GOT3 (cell line): ENCODE results near the gene CTDSPL.
"Not testable (repeated sequence)": the region's sequence is repeated elsewhere in the genome, so short reads cannot be mapped to it uniquely, and the experiment has no call there.

Source experiments
- DNase-seq: peaks from one replicate; lab custom pipeline; 2025; ENCODE audit warnings: mixed read lengths; lab: John Stamatoyannopoulos, UW

The CTDSPL gene

DNA sequence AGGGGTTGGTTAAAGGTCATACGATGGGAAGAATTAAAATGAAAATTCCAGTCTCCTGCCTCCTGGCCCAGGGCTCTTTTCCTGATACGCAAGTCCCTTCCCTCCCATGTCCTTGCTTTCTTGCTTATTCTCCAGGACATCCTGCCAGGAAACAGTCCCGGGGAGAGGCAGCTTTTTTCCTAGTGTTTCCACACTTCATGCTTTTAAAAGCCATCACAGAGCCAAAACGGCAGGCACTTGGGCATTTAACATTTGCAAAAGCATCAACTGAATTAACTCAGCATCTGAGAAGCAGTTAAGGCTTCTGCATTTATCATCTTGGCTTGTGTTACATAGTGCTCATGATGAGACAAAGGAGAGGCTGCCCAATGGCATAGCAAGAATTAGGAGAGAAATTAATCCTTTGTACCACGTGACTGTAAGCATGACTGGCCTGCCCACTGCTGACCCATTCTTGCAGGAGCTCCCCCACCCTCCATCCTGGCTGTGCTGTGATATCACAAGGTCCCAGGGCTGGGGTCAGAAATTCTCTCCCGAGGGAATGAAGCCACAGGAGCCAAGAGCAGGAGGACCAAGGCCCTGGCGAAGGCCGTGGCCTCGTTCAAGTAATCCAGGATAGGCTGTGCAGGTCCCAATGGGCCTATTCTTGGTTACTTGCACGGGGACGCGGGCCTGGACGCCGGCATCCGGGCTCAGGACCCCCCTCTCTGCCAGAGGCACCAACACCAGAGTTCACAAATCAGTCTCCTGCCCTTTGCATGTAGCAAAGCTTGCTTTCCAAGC is 107.3 kb downstream of the CTDSPL start:
- DNase-seq = no peak

DNA sequence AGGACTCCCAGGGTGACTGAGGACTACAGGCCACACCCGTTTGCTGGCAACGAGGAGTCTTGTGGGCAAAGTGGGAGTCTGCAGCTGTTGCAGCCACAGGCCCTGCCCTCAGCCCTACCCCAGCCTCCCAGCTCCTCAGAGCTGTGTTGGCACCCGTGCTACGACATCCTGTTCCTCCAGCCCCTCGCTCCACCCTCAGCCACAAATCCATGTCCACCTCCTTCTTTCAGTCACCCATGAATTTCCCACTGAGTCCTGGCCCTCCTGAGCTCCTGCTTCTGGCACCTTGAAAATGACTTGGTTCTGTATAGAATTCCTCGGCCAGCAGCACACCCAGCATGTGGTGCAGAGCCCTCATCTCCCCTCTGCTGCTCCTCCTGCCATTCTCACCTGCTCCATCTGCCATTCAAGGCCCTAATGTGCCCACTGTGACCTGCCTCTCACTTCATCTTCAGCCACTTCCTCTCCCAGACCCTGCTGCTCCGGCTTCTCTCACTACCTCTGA is 108.0 kb downstream of the CTDSPL start:
- no peak for DNase-seq

DNA sequence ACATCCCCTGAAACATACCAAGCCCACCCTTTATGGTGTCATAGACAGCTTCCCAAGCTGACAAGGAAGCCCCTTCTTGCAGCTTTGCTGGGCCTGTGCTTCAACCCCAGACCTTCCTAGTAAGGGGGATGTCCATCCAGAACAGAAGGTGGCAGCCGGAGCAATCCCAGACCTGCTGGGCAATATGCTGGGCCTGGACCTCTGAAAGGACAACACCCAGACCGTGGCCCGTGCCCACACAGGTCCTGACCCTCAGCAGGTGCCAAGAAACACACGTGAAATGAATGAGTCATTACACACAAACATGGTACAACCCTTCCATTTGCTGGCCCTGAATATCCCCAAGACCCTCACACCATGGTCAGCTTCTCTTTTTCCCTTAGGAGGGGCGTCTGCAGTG is 109.1 kb downstream of the CTDSPL start:
- DNase-seq = no peak

DNA sequence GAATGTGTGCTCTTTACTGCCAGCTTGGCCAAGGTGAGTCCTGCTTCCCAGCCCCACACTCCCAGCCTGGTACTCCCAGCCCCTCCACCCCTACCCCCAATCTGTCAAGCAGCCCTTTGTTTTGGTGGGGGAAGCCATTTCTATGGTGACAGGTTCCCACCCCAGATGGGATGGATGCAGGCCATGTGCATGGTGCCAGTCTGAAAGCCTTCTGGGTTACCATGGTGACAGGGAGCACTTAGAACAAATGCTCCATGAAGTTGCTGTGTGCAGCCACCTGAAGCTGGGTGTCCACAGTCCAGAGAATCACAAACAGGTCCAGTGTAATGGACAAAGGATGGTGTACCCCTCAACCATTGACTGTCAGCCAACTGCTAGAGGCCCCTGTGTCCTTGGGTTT is 109.8 kb downstream of the CTDSPL start:
- DNase-seq = no peak

DNA sequence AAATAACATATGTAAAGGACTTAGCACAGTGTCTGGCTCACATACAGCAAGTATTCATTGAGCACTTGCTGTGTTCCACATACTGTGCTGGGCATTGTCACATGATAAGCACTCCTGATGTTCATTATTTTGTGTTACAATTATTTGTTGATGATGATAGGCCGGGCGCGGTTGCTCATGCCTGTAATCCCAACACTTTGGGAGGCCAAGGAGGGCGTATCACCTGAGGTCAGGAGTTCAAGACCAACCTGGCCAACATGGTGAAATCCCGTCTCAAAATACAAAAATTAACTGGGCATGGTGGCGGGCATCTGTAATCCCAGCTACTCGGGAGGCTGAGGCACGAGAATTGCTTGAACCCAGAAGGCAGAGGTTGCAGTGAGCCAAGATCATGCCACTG is 110.4 kb downstream of the CTDSPL start:
- DNase-seq = not testable (repeated sequence)

DNA sequence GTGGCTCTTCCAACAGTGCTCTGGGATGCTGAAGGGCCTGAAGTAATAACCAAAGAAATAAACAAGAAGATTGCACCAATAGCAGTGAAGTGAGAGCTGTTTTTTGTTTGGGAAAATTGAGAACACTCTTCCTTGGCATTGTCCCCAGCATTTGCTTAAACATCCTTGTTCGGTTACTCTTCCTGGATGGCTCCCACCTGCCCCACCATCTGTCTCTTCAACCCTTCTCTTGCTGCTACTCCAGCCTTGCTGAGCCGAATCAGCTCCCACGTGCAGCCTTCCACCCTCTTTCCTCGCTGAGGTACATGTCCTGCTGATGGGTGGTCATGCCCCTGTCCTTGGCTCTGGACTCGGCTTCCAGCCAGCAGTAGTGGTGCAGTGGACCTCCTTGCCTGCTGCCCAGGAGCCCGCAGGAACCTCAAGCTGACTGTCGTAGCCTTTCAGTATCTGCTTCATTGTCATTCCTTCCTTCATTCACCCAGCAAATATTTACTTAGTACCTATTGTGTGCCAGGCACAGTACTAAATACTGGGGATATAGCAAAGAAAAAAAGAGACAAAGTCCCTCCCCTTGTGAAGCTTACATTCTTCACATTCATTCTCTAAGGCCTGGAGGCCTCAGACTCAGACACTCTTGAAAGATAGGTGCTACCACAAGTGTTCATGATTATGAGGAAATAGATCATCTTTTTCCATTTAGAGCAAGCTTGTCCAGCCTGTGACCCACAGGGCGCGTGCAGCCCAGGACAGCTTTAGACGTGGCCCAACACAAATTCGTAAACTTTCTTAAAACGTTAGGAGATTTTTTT is 111.8 kb downstream of the CTDSPL start:
- no peak for DNase-seq

DNA sequence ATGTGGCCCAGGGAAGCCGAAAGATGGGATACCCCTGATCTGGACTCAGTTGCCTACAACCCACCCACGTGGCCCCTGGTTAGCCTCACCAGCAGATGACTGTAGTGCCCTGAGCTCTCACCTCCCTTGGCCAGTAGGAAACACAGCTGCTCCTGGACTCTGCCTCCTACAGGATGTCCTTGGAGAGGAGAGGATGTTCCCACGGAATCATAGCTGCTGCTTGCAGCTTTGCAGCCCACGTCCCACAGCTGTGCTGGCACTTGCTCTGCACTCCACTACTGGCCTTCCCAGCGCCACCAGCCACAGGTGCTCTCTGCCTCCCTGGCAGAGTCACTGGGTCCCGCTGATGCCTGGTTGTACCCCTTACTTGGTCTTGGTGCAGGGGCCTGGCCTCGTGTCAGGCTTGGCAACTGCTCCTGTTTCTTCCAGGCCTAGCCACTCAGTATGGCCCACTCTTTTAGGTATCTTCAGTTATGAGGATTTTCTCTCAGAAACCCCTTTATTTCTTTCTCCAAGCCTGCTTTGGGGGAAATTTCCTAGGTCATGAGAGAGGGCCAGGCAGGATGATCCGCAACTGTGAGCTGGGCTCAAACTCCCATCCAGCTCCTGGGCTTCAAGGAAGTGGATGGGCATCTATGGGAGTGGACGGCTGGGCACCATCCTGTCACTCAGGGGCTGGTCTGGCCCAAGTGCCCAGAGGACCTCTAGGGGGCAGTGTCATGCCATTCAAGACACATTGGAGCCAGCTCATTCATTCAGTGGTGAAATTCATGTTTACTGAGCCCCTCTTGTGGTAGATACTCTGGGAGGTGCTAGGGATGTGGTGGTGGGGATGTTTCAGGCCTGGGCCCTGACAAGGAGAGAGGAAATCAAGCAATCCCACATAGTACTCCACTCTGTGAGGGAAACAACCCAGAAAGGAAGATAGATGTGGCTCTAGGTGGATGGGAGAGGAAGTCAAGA is 112.7 kb downstream of the CTDSPL start:
- DNase-seq = no peak

DNA sequence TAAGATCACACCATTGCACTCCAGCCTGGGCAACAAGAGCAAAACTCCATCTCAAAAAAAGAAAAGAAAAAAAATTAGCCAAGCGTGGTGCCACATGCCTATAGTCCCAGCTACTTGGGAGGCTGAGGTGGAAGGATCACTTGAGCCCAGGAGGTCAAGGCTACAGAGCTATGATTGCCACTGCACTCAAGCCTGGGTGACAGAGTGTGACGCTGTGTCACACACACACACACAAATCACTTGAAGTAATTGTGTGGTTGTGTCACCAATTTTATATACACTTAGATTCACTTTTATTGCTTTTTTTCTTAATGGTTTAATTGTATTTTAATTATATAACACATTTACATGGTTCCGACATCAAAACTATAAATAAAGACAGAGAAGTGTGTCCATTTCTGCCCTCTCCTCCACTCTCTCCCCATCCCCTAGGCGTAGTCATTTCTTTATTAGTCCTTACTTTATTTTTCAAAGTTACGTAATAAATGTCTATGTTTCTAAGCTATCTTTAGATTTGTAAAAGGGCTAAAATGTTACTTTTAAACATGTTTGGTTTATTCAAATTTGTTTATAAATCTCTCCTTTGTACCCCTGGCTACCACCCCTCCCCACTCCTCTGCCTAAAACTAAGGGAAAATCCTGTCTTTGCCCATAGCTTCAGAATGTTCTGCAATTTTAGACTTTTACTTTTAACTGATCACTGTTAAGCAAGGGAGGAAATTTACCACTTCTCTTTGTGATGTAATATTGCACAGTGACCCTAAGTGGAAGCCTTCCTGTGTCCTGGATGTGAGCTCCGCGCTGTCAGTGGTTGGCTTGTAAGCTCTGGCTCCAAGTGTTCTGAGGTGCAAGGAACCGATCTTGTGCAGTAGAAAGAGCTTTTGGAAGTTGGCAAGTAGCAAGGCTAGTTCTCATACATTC is 118.1 kb downstream of the CTDSPL start:
- DNase-seq = no peak

DNA sequence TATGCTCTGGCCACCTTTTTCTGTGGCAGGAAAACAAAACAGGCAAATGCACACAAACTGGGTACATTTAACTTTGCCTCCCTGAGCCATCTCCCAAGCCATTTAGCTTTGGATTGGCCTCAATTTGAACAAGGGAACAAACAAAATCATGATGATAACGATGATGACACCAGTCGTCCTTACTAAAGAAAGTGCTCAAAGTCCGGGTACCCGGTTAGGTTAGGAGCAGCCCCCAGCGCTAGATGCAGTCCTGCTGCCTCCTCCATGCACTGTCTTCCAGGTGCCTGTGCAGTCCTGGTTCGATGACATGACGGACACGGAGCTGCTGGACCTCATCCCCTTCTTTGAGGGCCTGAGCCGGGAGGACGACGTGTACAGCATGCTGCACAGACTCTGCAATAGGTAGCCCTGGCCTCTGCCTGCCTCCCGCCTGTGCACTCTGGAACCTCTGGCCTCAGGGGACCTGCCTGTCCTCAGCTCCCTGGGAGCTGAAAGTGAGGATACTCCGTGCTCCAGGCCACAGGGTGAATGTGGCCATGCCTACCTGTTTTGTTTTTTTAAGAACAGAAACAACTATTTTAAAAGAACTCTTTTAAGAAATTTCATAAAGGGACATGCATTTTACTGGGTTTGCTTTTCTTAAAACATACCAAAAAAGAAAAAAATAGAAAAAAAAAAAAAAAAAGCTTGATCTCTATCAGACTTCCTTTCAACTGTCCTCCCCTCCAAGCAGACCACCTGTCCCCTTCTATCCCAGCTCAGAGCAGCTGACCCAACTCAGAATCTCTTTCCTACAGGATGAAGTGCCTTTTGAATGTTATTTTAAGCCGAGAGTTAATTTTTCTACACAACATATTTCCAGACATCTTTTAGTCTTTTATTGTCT is 119.0 kb downstream of the CTDSPL start:
- no peak for DNase-seq

DNA sequence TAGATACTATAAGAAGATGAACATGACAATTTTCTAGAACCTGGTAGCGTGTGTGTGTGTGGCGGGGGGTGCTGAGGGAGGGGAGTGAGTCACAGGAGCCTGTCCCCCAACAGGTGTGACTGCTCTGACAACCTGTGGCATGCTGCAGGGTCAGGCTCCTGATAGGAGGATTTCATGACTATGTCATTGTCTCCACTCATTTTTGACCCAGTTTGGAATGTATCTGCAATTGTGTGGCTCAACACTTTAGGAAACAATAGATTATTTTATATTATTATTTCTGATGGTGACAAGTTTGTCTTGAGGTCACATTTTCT is 119.6 kb downstream of the CTDSPL start:
- no peak for DNase-seq

DNA sequence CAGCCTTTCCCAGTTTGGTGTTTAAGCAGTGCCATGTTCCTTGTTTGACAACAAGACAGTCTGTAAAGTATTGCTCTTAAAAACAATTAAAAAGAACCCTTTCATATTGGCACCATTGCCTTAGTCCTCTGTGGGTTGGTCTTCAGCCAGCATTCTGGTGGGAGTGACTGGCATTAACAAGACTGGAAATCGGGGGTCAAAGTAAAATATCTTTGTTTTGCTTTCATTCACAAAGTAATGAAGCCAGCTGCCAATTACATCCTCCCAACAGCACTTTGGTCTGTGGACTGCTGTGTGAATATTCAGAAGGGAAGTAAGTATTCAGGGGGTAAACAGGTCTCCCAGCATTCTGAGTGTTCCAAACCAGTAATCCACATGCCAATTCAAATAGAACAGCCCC is 120.7 kb downstream of the CTDSPL start:
- DNase-seq = no peak

DNA sequence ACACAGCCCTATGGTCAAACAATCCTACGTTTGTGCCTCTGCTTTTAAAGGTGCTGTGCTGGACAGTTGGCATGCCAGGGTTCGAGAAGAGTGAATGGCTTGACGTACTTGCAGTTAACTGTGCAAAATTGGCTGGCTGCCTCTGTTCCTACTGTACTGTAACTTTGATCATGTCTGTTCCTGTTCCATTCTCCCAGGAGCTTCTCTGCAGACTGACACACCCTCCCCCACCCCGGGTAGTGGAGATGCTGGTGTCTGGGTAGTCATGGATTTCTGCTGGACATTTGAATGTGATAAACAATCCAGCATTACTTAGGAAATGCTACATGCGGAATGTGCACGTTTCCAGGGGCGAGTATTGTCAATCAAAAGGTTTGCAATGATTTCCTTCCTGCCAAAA is 122.4 kb downstream of the CTDSPL start:
- no peak for DNase-seq

DNA sequence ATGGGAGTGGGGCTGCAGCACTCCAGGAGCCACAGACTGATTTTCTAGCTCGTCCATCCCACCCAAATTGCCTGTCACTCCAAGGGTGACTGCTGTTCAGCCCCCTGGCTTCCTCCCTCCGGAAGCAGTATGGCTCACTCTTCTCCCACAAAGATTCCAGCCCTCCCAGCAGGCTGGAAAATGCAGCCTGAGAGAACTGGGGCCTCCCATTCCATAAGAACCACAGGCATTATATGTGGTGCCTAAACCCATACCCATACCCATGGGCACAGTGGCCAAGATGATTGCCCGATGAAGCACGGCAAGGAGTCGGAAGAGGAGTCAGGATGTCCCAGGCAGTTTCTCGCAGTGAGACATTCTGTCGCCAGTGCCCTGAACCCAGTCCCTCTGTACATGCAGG is 122.9 kb downstream of the CTDSPL start:
- no peak for DNase-seq

DNA sequence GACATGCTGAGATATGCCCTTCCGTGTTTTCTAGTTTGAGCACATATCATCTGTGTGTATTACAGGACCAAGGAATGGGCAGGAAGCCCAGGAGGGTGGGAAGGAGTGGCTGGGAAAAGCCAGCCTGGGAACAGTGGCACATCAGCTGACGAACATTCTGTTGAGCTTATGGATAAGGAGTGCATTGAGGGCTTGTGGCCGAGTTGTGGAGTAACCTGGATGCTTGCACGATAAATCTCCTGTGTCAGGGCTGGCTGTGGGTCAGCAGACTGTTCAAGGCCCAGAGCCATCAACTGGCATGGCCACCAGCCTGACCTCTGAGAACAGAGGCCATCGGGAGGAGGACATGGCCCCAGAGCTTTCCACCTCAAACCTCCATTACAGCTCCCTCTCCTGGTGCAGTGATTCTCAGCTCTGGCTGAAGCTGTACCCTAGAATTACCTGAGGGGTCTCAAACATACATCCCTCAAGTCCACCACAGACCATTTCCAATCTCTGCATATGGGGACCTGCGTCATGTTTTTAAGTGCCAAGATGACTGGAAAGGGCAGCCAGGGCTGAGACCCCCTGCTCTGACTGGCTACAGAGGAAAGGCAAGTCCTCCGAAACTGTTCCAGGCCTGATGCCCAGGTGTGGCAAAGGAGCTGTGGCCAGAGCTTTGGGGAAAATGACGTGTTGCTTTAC is 124.1 kb downstream of the CTDSPL start:
- no peak for DNase-seq

DNA sequence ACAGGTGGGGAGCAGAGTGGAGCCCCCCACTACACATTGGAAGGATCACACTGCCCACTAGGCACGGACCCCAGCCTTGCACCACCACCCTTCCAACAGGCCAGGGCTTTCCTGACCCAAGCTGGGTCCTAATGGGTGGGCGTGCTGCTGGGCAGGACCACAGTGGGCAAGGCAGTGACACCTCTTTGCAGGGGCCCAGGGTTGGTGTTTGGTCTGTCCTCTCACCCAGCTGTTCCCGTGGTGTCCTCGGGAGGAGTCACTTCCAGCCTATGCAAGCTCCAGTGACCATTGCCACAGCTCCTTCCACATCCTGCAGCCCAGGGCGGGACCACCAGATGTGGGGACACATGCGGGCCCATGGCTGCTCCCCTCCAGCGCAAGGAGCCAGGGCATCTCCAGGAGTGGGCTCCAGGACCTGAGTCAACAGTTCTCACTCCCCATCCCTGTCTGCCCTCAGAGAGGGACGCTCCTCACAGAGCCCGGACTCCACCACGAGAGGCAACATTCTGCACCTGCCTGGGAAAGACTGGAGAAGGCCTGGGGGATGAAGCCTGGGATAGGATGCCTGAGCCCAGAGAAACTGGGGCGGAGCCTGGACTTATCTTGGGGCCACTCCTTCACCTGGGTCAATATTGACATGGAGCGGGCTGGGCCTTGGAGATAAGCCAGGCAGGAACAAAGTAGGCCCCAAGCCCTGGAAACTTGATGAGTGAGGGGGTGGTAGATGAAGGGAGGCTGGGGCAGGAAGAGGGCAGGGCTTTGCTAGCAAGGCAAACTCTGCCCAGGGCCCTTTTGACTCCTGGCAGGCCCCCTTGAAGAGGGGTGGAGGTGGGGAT is 125.0 kb downstream of the CTDSPL start:
- no peak for DNase-seq

DNA sequence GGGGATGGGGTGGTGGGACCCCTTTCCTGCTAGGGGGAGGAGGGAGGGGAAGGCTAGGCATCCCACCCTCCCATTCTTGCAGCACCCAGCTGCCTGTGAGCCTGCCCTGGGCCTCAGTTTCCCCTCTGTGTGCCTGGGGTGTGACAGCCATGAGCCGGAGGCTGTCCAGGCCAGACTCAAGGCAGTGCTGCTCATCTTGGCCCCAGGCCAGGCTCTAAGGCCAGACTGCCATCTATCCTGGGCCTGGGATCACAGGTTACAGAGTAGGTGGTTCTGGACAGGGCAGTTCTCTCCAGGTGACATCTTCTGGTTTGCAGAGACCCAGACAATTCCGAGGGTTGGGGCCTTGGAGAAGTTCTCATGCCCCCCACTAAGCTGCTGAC is 125.6 kb downstream of the CTDSPL start:
- no peak for DNase-seq

DNA sequence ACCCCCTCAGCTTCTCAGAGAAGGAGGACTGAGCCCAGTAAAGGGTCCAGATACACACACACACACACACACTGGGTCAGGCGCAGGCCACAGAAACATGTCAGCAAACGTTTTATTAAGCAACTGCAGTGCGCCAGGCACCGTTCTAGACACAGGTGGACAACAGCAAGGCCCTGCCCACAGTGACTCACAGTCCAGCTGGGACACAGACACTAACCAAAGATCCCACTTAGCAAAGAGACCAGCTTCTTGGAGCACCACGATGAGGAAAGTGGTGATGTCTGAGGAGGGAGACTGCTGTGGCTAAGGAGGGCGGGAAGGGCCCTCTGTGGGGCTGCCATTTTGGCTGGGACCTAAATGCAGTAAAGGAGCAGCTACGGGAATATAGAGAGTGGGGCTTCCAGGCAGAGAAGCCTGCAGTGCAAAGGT is 126.1 kb downstream of the CTDSPL start:
- DNase-seq = no peak

DNA sequence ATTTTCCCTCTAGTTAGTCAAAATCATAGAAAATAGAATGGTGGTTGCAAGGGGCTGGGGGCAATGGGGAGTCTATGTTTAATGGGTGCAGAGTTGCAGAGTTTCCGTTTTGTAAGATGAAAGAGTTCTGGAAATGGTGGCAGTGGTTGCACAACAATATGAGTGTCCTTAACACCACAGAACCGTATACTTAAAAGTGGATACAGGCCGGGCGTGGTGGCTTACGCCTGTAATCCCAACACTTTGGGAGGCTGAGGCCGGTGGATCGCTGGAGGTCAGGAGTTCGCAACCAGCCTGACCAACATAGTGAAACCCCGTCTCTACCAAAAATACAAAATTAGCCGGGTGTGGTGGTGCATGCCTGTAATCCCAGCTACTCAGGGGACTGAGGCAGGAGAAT is 126.7 kb downstream of the CTDSPL start:
- DNase-seq = not testable (repeated sequence)
